Endothelial cell of umbilical vein (primary cell): Measurements from ENCODE around the gene NDUFAF8. TPM values are rescaled to one million over a fixed set of nuclear protein-coding genes. Genes with fewer than 3 reads are reported as not detected.

Source experiments
- BruUV-seq: library from RNA; stranded (reverse); fragments of 400-500 nt; replicated peaks from 2 replicates; lab custom pipeline; 2021; lab: Mats Ljungman, UMichigan
- CTCF ChIA-PET: fragments of 300-600, 350-600 bp; sonication (Branson Sonifier 250); formaldehyde crosslinking; loops from one replicate; lab custom pipeline; 2021; ENCODE audit warnings: antibody characterized with exemption, inconsistent platforms; lab: Charles Lee
- POLR2A ChIA-PET: fragments of 300-600, 350-600 bp; sonication (Branson Sonifier 250); formaldehyde crosslinking; loops from one replicate; lab custom pipeline; 2021; ENCODE audit warnings: antibody characterized with exemption, inconsistent platforms; lab: Charles Lee
- DNase-seq: peaks from one replicate; pipeline ENCODE4 v3.0.0-alpha.2; 2011; ENCODE audit warnings: low read depth, low spot score
- FAIRE-seq: peaks from 2 replicates; lab custom pipeline; 2011; peaks lifted over from hg19 to GRCh38; lab: Jason Lieb, UNC
- H2AFZ ChIP-seq: 2 replicates; pipeline ENCODE4 v1.6.0; 2012; ENCODE audit warnings: low read depth, low read length, control low read depth, inconsistent platforms
- H3K27ac ChIP-seq: 2 replicates; pipeline ENCODE4 v1.5.1; 2011; ENCODE audit warnings: low read depth, mild to moderate bottlenecking, control low read depth, low read length, moderate library complexity; ENCODE audit not compliant: insufficient read depth
- H3K27me3 ChIP-seq, 2 experiments: 2 replicates each; pipeline versions ENCODE4 v1.6.0 to v1.6.1; 2011; ENCODE audit warnings: low read length in 2 of 2, mixed read lengths in 1 of 2; ENCODE audit not compliant: control insufficient read depth in 2 of 2, insufficient read depth in 2 of 2
- H3K36me3 ChIP-seq, 2 experiments: 2 replicates in 1 of 2; 3 replicates in 1 of 2; pipeline ENCODE4 v1.5.1; 2011; ENCODE audit warnings: low read length in 2 of 2, mild to moderate bottlenecking in 1 of 2, moderate library complexity in 1 of 2; ENCODE audit not compliant: control insufficient read depth in 2 of 2, insufficient read depth in 2 of 2; ENCODE audit errors: extremely low read depth in 1 of 2
- H3K4me1 ChIP-seq: 3 replicates; pipeline ENCODE4 v1.5.1; 2011; ENCODE audit warnings: mild to moderate bottlenecking, low read length; ENCODE audit not compliant: control insufficient read depth, insufficient read depth; ENCODE audit errors: extremely low read depth
- H3K4me2 ChIP-seq: 2 replicates; pipeline ENCODE4 v1.6.1; 2011; ENCODE audit warnings: low read length, control low read depth, mixed read lengths; ENCODE audit not compliant: insufficient read depth
- H3K4me3 ChIP-seq, 3 experiments: fragments of 200-600 bp in 1 of 3; sonication (generic), shearing (Covaris generic) in 1 of 3; replicated peaks in 1 of 3; 2 replicates each; pipeline ENCODE4 v1.5.1; 2011 to 2016; ENCODE audit warnings: control low read depth in 3 of 3, low read length in 3 of 3, mild to moderate bottlenecking in 2 of 3, inconsistent platforms in 1 of 3, low read depth in 1 of 3, moderate library complexity in 1 of 3; ENCODE audit not compliant: insufficient read depth in 1 of 3
- H3K79me2 ChIP-seq: 2 replicates; pipeline ENCODE4 v1.6.0; 2012; ENCODE audit warnings: low read length, inconsistent platforms; ENCODE audit not compliant: control insufficient read depth, insufficient read depth
- H3K9ac ChIP-seq: replicated peaks from 2 replicates; pipeline ENCODE3; 2011; ENCODE audit warnings: low read length, control low read depth; ENCODE audit not compliant: insufficient read depth; ENCODE audit errors: extremely low read depth
- H3K9me1 ChIP-seq: replicated peaks from 3 replicates; pipeline ENCODE4 v1.6.0; 2011; ENCODE audit warnings: mild to moderate bottlenecking, low read length; ENCODE audit not compliant: control insufficient read depth, insufficient read depth; ENCODE audit errors: extremely low read depth
- H3K9me3 ChIP-seq: replicated peaks from 2 replicates; pipeline ENCODE4 v1.5.1; 2012; ENCODE audit warnings: low read length, inconsistent platforms; ENCODE audit not compliant: control insufficient read depth, insufficient read depth
- H4K20me1 ChIP-seq: replicated peaks from 2 replicates; pipeline ENCODE3; 2011; ENCODE audit warnings: mild to moderate bottlenecking, low read length; ENCODE audit not compliant: control insufficient read depth, insufficient read depth; ENCODE audit errors: extremely low read depth
- CTCF ChIP-seq, 2 donors: IDR thresholded peaks; 1 replicate in 1 of 2; 2 replicates in 1 of 2; pipeline ENCODE4 v1.5.1; 2011; ENCODE audit warnings: low read length in 2 of 2, mild to moderate bottlenecking in 2 of 2, moderate library complexity in 2 of 2, control low read depth in 1 of 2, inconsistent platforms in 1 of 2, low read depth in 1 of 2; ENCODE audit not compliant: insufficient read depth in 1 of 2; ENCODE audit errors: extremely low read depth in 1 of 2
- EZH2 ChIP-seq: IDR thresholded peaks from 2 replicates; pipeline ENCODE4 v1.6.1; 2012; ENCODE audit warnings: borderline replicate concordance, low read depth, mild to moderate bottlenecking, moderate library complexity, low read length, inconsistent platforms; ENCODE audit not compliant: severe bottlenecking
- FOS ChIP-seq: IDR thresholded peaks from 2 replicates; pipeline ENCODE4 v1.6.1; 2011; ENCODE audit warnings: mild to moderate bottlenecking, low read length, moderate library complexity, borderline replicate concordance; ENCODE audit not compliant: insufficient read depth
- GATA2 ChIP-seq: IDR thresholded peaks from 2 replicates; pipeline ENCODE4 v1.7.0; 2011; ENCODE audit warnings: low read depth, mild to moderate bottlenecking, moderate library complexity, mixed read lengths, low read length; ENCODE audit not compliant: insufficient read length, insufficient read depth
- POLR2AphosphoS5 ChIP-seq: IDR thresholded peaks from 2 replicates; pipeline ENCODE4 v1.6.1; 2012; ENCODE audit warnings: low read depth, mild to moderate bottlenecking, control low read depth, low read length, moderate library complexity; ENCODE audit not compliant: insufficient read depth
- dilution Hi-C: fragments of 300-500 bp; cut with MboI; formaldehyde crosslinking; loops from one replicate; pipeline ENCODE4 v1.15.0; 2019; ENCODE audit warnings: low sequenced_read_pairs; ENCODE audit not compliant: extremely low pct_ligation_motif_present
- intact Hi-C: fragments of 100-400 bp; cut with micrococcal nuclease; formaldehyde crosslinking; loops from one replicate; pipeline ENCODE4 v1.10.0; 2022
- polyA plus RNA-seq, 4 experiments: library from polyadenylated mRNA; depleted of rRNA in 3 of 4; stranded (reverse) in 3 of 4; unstranded in 1 of 4; fragments of >200 nt; gene quantifications; 2 replicates each; pipeline versions ENCODE4 v1.2.1 to v1.2.3, GENCODE V29; 2011 to 2012; ENCODE audit warnings: missing spikeins in 1 of 4
- total RNA-seq: library from RNA; stranded (reverse); gene quantifications from 2 replicates; pipeline ENCODE4 v1.2.3, GENCODE V29; 2021

The NDUFAF8 gene
- total and polyA plus RNA-seq, 2 donors (not counting 3 experiments of a cell fraction or from before 2014, with no cell fraction given), result 61.5 to 83.9 TPM

- FAIRE-seq, result no peak
Observed at GRCh38 chr17:81206166-81206565, 33.0 kb upstream of the NDUFAF8 start.

More at GRCh38 chr17:81206166-81206565, 33.0 kb upstream of the NDUFAF8 start:
- H3K4me3 ChIP-seq, result no peak overlapping the region
- H3K4me1 ChIP-seq, result peaks cover 6% of the 10 kb centered on the region
- H3K79me2 ChIP-seq, result no peaks in the 10 kb centered on the region
- no peaks in the 10 kb centered on the region for H3K27me3 ChIP-seq
- H3K4me2 ChIP-seq, result no peak overlapping the region
- no peaks in the 10 kb centered on the region for H4K20me1 ChIP-seq
- H2AFZ ChIP-seq, result no peak overlapping the region
- H3K9me1 ChIP-seq, result no peaks in the 10 kb centered on the region
- peaks cover 0 to 4% of the 10 kb centered on the region in 2 experiments for H3K36me3 ChIP-seq
- H3K9ac ChIP-seq, result no peak overlapping the region
- BruUV-seq, result no TSS peak
- H3K27ac ChIP-seq, result no peak overlapping the region
- dilution Hi-C loops (no loop called here), intact Hi-C loops (no loop called here)
- ChIA-PET CTCF (no interaction called here), POLR2A (no interaction called here)
- DNase-seq, result no peak
- no peaks in the 10 kb centered on the region for H3K9me3 ChIP-seq
- TF ChIP-seq POLR2AphosphoS5 (no peak), EZH2 (no peak), FOS (no peak), CTCF (IDR thresholded peaks at IDR 0.05; ENCODE audit: extremely low read depth in 1 of 2, insufficient read depth in 1 of 2, low read depth in 1 of 2, low read length in 2 of 2) (no peak), GATA2 (no peak)
